MCF 10A (cell line): ENCODE results near the gene SMIM35. TPM values are rescaled to one million over a fixed set of nuclear protein-coding genes. Genes with fewer than 3 reads are reported as not detected.

Experiments used
- BruUV-seq: library from RNA; stranded (reverse); fragments of 400-500 nt; replicated peaks from 2 replicates; lab custom pipeline; 2021; lab: Mats Ljungman, UMichigan
- CTCF ChIA-PET: fragments of 300-600 bp; sonication (Branson Sonifier 250); formaldehyde crosslinking; extraction: SDS; loops from one replicate; lab custom pipeline; 2021; ENCODE audit warnings: antibody characterized with exemption, inconsistent platforms; lab: Yijun Ruan, JAX
- POLR2A ChIA-PET: fragments of 300-600, 350-650 bp; sonication (Branson Sonifier 250); formaldehyde crosslinking; extraction: SDS; loops from one replicate; lab custom pipeline; 2020; ENCODE audit warnings: antibody characterized with exemption, inconsistent platforms; lab: Yijun Ruan, JAX
- DNase-seq: peaks from one replicate; pipeline ENCODE4 v3.0.0-alpha.2; 2018; ENCODE audit not compliant: unreplicated experiment
- H3K27ac Mint-ChIP-seq: one replicate; pipeline ENCODE4 v1.8.0; 2022; ENCODE audit warnings: mild to moderate bottlenecking, low read depth, mixed read lengths; ENCODE audit not compliant: unreplicated experiment
- H3K27me3 Mint-ChIP-seq: one replicate; pipeline ENCODE4 v1.8.0; 2022; ENCODE audit warnings: mixed read lengths; ENCODE audit not compliant: insufficient read depth, unreplicated experiment
- H3K36me3 Mint-ChIP-seq: one replicate; pipeline ENCODE4 v1.8.0; 2022; ENCODE audit warnings: mild to moderate bottlenecking, moderate library complexity, mixed read lengths; ENCODE audit not compliant: insufficient read depth, unreplicated experiment
- H3K4me1 Mint-ChIP-seq: one replicate; pipeline ENCODE4 v1.8.0; 2022; ENCODE audit warnings: mixed read lengths; ENCODE audit not compliant: insufficient read depth, unreplicated experiment
- H3K4me3 Mint-ChIP-seq: one replicate; pipeline ENCODE4 v1.8.0; 2022; ENCODE audit warnings: mild to moderate bottlenecking, moderate library complexity, mixed read lengths; ENCODE audit not compliant: unreplicated experiment
- H3K9me3 Mint-ChIP-seq: one replicate; pipeline ENCODE4 v1.8.0; 2022; ENCODE audit warnings: mixed read lengths; ENCODE audit not compliant: unreplicated experiment
- CTCF ChIP-seq: fragments of 200-600 bp; IDR thresholded peaks from one replicate; pipeline ENCODE4 v1.8.0; 2022; ENCODE audit warnings: antibody characterized with exemption, mild to moderate bottlenecking; ENCODE audit not compliant: unreplicated experiment
- intact Hi-C: fragments of 100-400 bp; cut with micrococcal nuclease; formaldehyde crosslinking; loops from 2 replicates; pipeline ENCODE4 v1.14.1; 2022
- total RNA-seq: library from RNA; stranded (reverse); gene quantifications from 2 replicates; pipeline ENCODE4 v1.2.3, GENCODE V29; 2022

The SMIM35 gene
- total RNA-seq, 1 experiment from 2014 or later = not detected

- ChIA-PET POLR2A (no interaction called here), CTCF (interaction anchor here (0.5 kb wide), 1 partner anchor 673 kb away, joined by 4 read pairs; no protein-coding TSS in a partner anchor)
- Mint-ChIP-seq H3K4me3 (no peak overlapping the region), H3K9me3 (peaks cover 16% of the 10 kb centered on the region), H3K27me3 (peaks cover 54% of the 10 kb centered on the region), H3K4me1 (no peaks in the 10 kb centered on the region), H3K36me3 (no peaks in the 10 kb centered on the region), H3K27ac (no peak overlapping the region)
- DNase-seq = no peak
- no TSS peak for BruUV-seq
- no peak for TF ChIP-seq CTCF
- intact Hi-C loops = no loop called here
These were observed 68.4 kb downstream of the SMIM35 start for GRCh38 chr11:118018401-118018800.

GRCh38 chr11:118017631-118018315 lies 69.0 kb downstream of the SMIM35 start:
- no peak overlapping the region for H3K27ac Mint-ChIP-seq
- POLR2A ChIA-PET = no interaction called here
- H3K9me3 Mint-ChIP-seq = peaks cover 16% of the 10 kb centered on the region
- no peaks in the 10 kb centered on the region for H3K4me1 Mint-ChIP-seq
- CTCF ChIA-PET = no interaction called here
- BruUV-seq = no TSS peak
- DNase-seq = no peak
- H3K4me3 Mint-ChIP-seq = no peak overlapping the region
- intact Hi-C loops = no loop called here
- TF ChIP-seq CTCF = no peak
- H3K36me3 Mint-ChIP-seq = no peaks in the 10 kb centered on the region
- peaks cover 54% of the 10 kb centered on the region for H3K27me3 Mint-ChIP-seq

GRCh38 chr11:118017111-118017510 lies 69.7 kb downstream of the SMIM35 start:
- DNase-seq = no peak
- TF ChIP-seq CTCF = no peak
- H3K9me3 Mint-ChIP-seq = peaks cover 16% of the 10 kb centered on the region
- H3K36me3 Mint-ChIP-seq = no peaks in the 10 kb centered on the region
- H3K27ac Mint-ChIP-seq = no peak overlapping the region
- no TSS peak for BruUV-seq
- intact Hi-C loops = no loop called here
- peaks cover 5% of the 10 kb centered on the region for H3K4me1 Mint-ChIP-seq
- ChIA-PET CTCF (no interaction called here), POLR2A (no interaction called here)
- no peak overlapping the region for H3K4me3 Mint-ChIP-seq
- H3K27me3 Mint-ChIP-seq = peaks cover 54% of the 10 kb centered on the region

- Mint-ChIP-seq H3K27me3 (peaks cover 54% of the 10 kb centered on the region), H3K4me3 (no peak overlapping the region), H3K9me3 (peaks cover 16% of the 10 kb centered on the region), H3K27ac (no peak overlapping the region), H3K36me3 (no peaks in the 10 kb centered on the region), H3K4me1 (peaks cover 8% of the 10 kb centered on the region)
- CTCF ChIA-PET = interaction anchor here (0.6 kb wide), 1 partner anchor 9 kb away, joined by 3 read pairs; no protein-coding TSS in a partner anchor
- no peak for DNase-seq
- POLR2A ChIA-PET = interaction anchor here (0.6 kb wide), 1 partner anchor 78 kb away, joined by 3 read pairs; no protein-coding TSS in a partner anchor
- intact Hi-C loops = no loop called here
- no TSS peak for BruUV-seq
- TF ChIP-seq CTCF = no peak
These were observed 70.7 kb downstream of the SMIM35 start for GRCh38 chr11:118016104-118016503.
